ENCODE data around the gene MFSD6L. TPM values are rescaled to one million over a fixed set of nuclear protein-coding genes. Genes with fewer than 3 reads are reported as not detected.
A peak's percentile ranks its signal among the peaks of the same experiment; 100 is the strongest.

MFSD6L gene
- total RNA-seq, 1 experiment from 2014 or later, result not detected

GRCh38 chr17:8791910-8792270 is 7.3 kb downstream of the MFSD6L start:
- DNase-seq (ENCODE audit: low spot score), result peak; percentile 59

DNA sequence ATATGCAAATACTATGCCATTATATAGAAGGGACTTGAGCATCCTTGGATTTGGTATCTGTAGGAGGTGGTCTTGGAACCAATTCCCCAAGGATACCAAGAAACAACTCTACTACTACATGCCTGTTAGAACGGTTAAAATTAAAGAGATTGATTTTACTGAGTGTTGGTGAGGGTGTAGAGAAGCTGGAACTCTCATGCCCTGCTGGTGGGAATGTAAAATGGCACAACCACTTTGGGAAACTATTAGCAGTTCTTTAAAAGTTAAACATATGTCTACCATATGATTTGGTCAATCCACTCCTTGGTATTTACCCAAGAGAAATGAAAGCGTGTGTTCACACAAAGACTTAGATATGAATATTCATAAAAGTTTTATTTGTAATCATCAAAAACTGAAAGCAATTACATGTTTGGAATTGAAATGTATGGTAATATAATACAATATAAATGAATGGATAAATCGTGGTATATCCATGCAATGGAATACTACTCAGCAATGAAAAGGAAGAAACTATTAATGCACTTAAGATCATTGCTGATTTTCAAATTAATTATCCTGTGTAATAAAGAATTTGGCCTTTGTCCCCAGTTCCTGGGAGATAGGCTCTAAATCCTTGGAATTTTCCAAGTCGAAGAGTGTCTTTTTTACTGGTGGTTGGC is 7.8 kb downstream of the MFSD6L start:
- DNase-seq (ENCODE audit: low spot score), result no peak

DNA sequence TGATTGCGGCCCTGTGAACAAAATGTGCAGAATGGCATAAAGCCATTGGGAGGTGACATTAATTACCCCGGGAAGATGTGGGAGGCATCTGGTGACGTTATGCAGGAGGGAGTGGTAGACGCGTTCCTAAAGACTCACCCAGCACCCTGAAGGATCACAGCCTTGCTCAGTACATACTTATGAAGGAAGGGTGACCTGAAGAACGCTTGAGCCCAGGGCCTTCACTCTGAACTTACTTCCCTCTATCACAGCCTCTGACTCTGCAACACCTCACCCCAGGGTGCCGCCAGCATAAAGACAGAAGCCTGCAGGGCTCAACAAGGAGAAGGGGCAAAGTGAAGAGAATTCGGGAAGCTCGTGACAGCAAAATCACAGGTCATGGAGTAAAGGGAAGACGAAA is 9.4 kb downstream of the MFSD6L start:
- DNase-seq (ENCODE audit: low spot score), result no peak

DNA sequence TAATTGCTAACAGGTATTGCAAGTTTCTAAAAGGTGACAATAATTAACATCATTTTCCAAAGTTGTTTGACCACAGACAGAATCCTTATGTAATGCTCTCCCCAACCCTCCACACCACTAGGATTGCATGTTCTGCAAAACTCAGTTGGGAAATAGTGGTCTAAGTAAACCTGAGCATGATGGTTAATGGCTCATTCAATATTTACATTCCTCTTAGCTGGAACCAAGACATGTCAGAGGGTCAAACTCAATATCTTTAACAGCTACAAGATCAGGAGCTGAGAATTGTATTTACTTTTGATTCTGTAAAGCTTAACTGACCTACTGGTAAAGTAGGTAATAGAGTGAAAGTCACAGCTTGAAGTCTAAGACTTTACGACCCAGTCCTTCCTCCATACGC is 10.2 kb downstream of the MFSD6L start:
- DNase-seq (ENCODE audit: low spot score), result no peak

DNA sequence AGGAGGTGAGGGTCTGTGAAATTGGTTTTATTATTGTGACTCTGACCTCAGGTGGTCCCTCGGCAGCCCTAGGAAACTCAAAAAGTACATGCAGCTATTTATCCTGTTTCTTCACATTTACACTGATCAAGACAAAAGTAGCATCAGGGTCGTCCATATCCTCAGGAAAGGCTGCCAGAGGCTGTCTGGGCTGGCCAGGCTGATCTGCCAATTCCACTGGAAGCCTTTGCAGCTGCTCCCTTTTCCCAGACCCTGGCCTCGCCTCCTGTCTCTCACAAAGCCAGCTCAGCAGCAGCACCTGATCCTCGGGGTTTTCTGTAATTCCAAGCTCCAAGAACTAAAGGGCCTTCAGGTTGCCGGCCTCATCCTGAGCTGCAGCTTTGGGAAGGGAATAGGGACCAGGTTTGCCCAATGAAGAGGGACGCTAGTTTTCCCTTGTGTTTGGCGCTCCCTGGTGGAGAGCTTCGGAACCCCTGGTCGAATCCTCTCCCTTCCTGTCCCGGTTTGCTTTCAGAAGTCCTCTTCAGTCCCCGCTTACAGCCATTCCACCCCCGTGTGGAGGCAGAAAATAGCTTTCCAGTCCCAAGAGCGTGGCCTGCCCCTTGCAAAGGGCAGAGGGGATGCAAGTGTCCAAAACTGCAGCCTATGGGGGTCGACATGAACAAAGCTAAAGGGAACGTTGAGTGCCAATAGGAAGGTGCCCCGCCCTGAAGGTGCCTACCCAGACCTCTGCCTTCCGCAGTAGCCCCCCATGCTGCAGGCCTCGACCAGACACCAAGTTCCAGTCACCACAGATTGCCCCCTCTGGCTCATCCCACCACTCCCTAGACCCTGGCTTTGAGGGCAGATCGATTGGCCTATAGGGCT is 13.4 kb downstream of the MFSD6L start:
- peak; percentile 73 for DNase-seq (ENCODE audit: low spot score)

DNA sequence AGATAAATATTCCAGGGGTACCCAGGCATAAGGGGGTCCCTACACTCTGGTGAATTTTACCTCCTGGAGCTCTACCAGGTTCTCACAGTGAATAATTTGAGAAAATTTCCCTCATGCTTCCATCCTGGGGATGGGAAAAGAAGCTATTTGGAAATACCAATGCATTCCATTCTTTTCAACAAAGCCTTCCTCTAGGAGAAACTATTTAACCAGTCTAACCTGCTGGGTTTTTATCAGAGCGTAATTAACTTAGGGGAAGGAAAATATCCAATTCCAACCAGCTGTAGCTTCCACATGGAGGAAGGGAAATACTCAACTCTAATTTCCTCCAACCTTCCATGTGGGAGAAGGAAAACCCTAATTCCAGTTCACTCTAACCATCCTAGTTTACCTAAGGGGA is 17.0 kb downstream of the MFSD6L start:
- DNase-seq (ENCODE audit: low spot score), result no peak

GRCh38 chr17:8781776-8782175 is 17.4 kb downstream of the MFSD6L start:
- no peak for DNase-seq (ENCODE audit: low spot score)

DNA sequence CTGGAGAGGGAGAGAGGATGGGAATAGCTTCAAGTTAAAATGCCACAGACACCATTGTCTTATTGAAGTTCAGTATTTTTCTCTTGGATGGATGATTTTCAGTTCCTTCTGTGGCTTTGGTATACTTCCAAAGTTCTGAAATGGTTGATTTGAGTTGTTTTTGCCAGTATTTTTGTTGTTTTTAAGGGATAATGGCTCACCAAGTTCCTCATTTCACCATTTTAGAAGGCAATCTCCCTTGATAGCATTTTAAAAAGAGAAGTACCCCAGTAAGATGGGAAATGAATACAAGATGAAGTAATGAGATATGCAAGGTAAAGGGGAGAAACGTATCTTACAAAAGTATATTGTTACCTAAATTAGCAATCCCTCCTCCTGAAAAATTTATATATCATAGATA is 22.3 kb downstream of the MFSD6L start:
- no peak for DNase-seq (ENCODE audit: low spot score)

- no peak for DNase-seq (ENCODE audit: low spot score)
Measured at GRCh38 chr17:8776248-8776647, 22.9 kb downstream of the MFSD6L start.

GRCh38 chr17:8766731-8767130 is 32.4 kb downstream of the MFSD6L start:
- no peak for DNase-seq (ENCODE audit: low spot score)

DNA sequence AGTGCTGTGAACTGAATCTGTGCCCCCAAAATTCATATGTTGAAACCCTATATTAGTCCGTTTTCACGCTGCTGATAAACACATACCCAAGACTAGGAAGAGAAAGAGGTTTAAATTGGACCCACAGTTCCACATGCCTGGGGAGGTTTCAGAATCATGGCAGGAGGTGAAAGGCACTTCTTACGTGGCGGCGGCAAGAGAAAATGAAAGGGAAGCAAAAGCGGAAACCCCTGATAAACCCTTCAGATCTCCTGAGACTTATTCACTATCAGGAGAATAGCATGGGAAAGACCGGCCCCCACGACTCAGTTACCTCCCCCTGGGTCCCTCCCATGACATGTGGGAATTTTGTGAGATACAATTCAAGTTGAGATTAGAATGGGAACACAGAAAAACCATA is 37.2 kb downstream of the MFSD6L start:
- no peak for DNase-seq (ENCODE audit: low spot score)

- no peak for DNase-seq (ENCODE audit: low spot score)
Measured at GRCh38 chr17:8758137-8758596, 41.0 kb downstream of the MFSD6L start, which contains the start of gene SPDYE4. Gene SPDYE4, minus strand, starts transcription at chr17:8758546. Its CDS starts 164 bp downstream, at chr17:8758382.

DNA sequence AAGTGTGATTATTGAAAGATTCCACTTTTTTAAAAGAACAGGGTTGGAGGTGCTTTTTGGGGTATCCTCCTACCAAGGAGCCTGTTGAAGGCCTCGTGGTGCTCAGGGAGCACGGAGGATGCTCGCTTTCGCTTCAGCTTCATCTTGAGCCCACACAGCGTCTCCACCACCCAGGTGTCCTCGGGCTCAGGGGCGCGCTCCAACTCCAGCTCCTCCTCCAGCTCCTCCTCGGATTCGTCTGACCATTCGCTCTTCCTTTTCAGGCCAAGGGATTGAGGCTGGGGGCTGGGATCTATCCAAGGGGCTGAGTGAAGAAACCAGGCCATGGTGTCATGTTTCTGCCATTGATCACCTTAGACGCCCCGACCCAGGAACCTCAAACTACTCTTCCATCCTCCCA is 42.0 kb downstream of the MFSD6L start:
- DNase-seq (ENCODE audit: low spot score), result no peak

DNA sequence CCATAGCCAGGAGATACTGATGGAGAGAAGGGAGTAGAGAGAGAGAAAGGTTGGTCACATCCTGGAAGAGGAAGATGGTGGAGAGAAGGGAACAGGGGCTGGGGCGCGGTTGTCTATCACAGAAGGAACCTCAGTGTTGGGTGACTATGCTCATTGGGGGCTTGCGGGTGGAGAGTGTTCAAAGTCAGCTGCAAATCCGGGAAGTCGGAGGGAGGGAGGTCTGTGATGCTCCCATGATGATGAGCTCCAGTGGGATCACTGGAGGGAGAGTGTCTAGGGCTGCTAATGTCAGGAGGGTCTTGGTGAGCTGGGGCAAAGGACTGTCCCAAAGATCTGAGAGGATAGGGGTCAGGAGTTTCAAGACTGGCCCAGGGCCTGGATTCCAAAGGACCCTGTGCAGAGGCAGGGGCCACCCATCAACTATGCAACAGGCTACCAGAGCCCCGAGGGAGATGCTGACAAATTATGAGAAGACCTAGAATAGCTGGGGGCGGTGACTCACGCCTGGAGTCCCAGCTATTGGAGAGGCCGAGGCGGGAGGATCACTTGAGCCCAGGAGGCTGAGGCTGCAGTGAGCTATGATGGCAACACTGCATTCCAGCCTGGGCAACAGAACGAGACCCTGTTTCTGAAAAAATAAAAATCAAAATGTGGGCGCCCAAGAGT is 43.4 kb downstream of the MFSD6L start:
- no peak for DNase-seq (ENCODE audit: low spot score)

- DNase-seq (ENCODE audit: low spot score), result no peak
Measured at GRCh38 chr17:8754890-8755289, 44.3 kb downstream of the MFSD6L start.

DNA sequence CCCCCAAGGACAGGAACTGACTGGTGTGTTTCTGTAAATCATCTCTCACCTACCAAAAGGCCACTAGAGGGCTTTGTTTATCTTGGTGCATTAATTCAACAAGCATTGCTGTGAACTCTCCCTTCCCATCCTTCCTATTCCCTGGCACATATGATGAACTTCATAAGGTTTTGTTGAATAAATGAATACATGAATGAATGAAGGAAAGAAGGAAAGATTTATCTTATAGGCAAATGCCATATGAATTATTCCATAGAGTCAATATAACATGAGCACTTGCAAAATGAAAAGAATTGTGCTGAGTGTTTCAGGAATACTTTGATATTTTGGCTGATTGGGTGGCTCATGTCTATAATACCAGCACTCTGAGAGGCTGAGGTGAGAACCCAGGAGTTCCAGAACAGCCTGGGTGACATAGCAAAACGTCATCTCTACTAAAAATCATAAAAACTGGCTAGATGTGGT is 45.2 kb downstream of the MFSD6L start:
- DNase-seq (ENCODE audit: low spot score), result peak; percentile 21

DNA sequence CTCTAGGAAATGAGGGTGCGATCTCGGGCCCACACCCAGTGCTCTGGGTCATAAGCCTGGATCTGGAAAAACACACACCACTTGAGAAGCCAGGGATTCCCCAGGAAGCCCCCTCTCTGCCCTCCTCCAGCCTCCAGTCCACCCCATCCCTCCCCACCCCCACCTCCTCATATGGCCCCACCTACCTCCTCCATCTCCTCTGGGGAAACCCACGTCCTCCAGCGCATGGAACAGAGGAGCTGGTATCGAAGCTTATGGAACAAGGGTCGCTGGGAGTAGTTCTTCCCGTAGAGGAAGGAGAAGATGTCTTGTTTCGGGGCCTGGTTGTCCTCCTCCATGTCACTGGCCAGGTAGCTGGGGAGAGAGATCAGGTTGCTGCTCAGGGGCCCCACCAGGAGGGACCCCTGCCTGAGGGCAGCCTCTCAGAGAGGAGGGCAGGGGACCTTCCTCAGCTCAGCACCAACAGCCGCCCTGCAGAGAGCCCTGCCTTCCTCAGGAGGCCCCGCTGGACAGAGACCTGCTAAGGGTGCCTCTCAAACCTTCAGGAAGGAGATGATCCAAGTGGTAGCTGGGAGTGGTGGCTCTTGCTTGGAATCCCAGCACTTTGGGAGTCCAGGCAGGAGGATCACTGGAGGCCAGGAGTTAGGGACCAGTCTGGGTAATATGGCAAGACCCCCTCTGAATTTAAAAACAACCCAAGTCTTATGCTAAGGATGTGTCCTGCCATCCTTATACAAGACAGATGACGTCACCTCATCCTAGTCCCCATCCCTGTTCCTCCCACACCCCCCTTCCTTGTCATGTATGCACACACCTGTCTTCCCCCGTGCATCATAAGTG is 45.8 kb downstream of the MFSD6L start:
- no peak for DNase-seq (ENCODE audit: low spot score)

GRCh38 chr17:8749616-8750015 is 49.5 kb downstream of the MFSD6L start:
- DNase-seq (ENCODE audit: low spot score), result no peak

DNA sequence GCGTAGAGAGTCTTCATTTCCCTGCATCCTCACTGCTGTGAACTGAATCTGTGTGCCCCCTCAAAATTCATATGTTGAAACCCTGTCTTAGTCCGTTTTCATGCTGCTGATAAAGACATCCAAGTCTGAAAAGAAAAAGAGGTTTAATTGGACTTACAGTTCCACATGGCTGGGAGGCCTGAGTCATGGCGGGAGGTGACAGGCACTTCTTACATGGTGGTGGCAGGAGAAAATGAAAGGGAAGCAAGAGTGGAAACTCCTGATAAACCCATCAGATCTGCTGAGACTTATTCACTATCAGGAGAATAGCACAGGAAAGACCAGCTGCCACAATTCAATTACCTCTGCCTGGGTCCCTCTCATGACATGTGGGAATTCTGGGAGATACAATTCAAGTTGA is 51.4 kb downstream of the MFSD6L start:
- DNase-seq (ENCODE audit: low spot score), result no peak
